ENCODE measurements around the gene EDRF1. TPM values are rescaled to one million over a fixed set of nuclear protein-coding genes. Genes with fewer than 3 reads are reported as not detected.
"Not testable (repeated sequence)": the region's sequence is repeated elsewhere in the genome, so short reads cannot be mapped to it uniquely, and the experiment has no call there.

EDRF1 gene
- total and polyA plus RNA-seq, 4 donors, result 9.4 to 54.6 (median 17.6) TPM

GRCh38 chr10:125694883-125695282 is 24.6 kb upstream of the EDRF1 start:
- Histone ChIP-seq H3K9me3 (ENCODE audit: control insufficient read depth in 4 of 4, insufficient read depth in 3 of 4, low read length in 3 of 4) (no peaks in the 10 kb centered on the region), H3K27me3 (ENCODE audit: control insufficient read depth in 3 of 3, insufficient read depth in 3 of 3, low read length in 2 of 3) (no peaks in the 10 kb centered on the region), H3K36me3 (ENCODE audit: control insufficient read depth in 4 of 4, insufficient read depth in 4 of 4, low read length in 4 of 4) (no peaks in the 10 kb centered on the region), H3K9ac (ENCODE audit: insufficient read depth in 1 of 2, low read length in 2 of 2) (no peak overlapping the region), H3K4me1 (ENCODE audit: control insufficient read depth in 5 of 5, insufficient read depth in 5 of 5, low read length in 5 of 5) (peaks cover 0 to 36% (median 19%) of the 10 kb centered on the region in 5 donors), H3K4me3 (no peak overlapping the region), H3K27ac (ENCODE audit: low read depth in 1 of 2, low read length in 1 of 2) (no peak overlapping the region)
- TF ChIP-seq CTCF (IDR thresholded peaks at IDR 0.05; ENCODE audit: control extremely low read depth, extremely low read depth), result no peak
- ATAC-seq (ENCODE audit: insufficient read depth, low FRiP score) (peak; percentile 45), DNase-seq (peak; percentile 39 to 66 (median 51))
- WGBS, 2 donors, result 8 to 19% methylated on average over 1 of the region's 1 CpG

DNA sequence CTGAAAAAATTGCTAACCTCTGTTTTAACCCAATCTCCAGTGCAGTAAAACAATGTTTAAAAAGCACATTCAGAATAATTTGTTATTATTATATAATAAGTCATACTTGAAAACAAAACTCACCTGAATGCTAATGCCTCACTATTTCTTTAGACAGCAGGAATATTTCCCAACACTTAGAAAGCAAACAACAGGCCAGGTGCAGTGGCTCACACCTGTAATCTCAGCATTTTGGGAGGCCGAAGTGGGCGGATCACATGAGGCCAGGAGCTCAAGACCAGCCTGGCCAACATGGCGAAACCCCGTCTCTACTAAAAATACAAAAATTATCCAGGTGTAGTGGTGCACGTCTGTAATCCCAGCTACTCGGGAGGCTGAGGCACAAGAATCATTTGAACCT is 22.6 kb upstream of the EDRF1 start:
- not testable (repeated sequence) for ATAC-seq (ENCODE audit: insufficient read depth, low FRiP score); DNase-seq
- WGBS, 2 donors, result 91 to 93% methylated on average over 6 of the region's 6 CpGs

GRCh38 chr10:125698481-125698998 is 21.0 kb upstream of the EDRF1 start:
- ATAC-seq (ENCODE audit: insufficient read depth, low FRiP score) (no peak), DNase-seq (no peak)
- no peak overlapping the region for H3K4me3 ChIP-seq
- no peaks in the 10 kb centered on the region for H3K9me3 ChIP-seq (ENCODE audit: control insufficient read depth in 4 of 4, insufficient read depth in 3 of 4, low read length in 3 of 4)
- no peak overlapping the region for H3K9ac ChIP-seq (ENCODE audit: insufficient read depth in 1 of 2, low read length in 2 of 2)
- no peak overlapping the region for H3K27ac ChIP-seq (ENCODE audit: low read depth in 1 of 2, low read length in 1 of 2)
- H3K36me3 ChIP-seq (ENCODE audit: control insufficient read depth in 4 of 4, insufficient read depth in 4 of 4, low read length in 4 of 4), result no peaks in the 10 kb centered on the region
- peaks cover 0 to 18% (median 8%) of the 10 kb centered on the region in 5 donors for H3K4me1 ChIP-seq (ENCODE audit: control insufficient read depth in 5 of 5, insufficient read depth in 5 of 5, low read length in 5 of 5)
- WGBS, 2 donors, result 90% methylated on average over 9 of the region's 9 CpGs
- TF ChIP-seq CTCF (IDR thresholded peaks at IDR 0.05; ENCODE audit: control extremely low read depth, extremely low read depth), result no peak
- no peaks in the 10 kb centered on the region for H3K27me3 ChIP-seq (ENCODE audit: control insufficient read depth in 3 of 3, insufficient read depth in 3 of 3, low read length in 2 of 3)

More for the DNA sequence above, 22.6 kb upstream of the EDRF1 start:
- H3K27me3 ChIP-seq (ENCODE audit: control insufficient read depth in 3 of 3, insufficient read depth in 3 of 3, low read length in 2 of 3); H3K27ac ChIP-seq (ENCODE audit: low read depth in 1 of 2, low read length in 1 of 2); H3K9me3 ChIP-seq (ENCODE audit: control insufficient read depth in 4 of 4, insufficient read depth in 3 of 4, low read length in 3 of 4); H3K36me3 ChIP-seq (ENCODE audit: control insufficient read depth in 4 of 4, insufficient read depth in 4 of 4, low read length in 4 of 4); H3K9ac ChIP-seq (ENCODE audit: insufficient read depth in 1 of 2, low read length in 2 of 2); H3K4me3 ChIP-seq: not testable (repeated sequence)
- peaks cover 0 to 35% (median 15%) of the 10 kb centered on the region in 5 donors for H3K4me1 ChIP-seq (ENCODE audit: control insufficient read depth in 5 of 5, insufficient read depth in 5 of 5, low read length in 5 of 5)

DNA sequence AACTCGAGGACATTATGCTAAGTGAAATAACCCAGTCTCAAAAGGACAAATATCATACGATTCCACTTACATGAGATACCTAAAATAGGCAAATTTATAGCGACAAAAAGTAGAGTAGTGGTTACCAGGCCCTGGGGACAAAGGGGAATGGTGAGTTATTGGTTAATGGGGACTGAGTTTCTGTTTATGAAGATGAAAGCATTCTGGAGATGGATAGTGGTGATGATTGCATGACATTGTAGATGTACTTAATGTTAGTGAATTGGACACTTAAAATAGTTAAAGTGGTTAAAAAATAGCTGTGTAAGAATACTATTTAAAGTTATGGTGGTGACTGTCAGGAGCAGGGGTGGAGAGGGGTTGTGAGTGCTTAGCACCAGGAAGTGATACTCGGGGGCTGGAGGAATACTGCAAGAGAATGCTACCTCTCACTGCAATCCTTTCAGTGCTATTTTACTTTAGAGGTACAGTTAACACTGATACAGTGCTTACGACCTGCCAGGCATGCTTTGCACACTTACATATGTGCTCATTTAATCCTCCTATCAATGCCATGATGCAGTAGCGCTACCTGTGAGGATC is 19.9 kb upstream of the EDRF1 start:
- DNase-seq (no peak), ATAC-seq (ENCODE audit: insufficient read depth, low FRiP score) (no peak)
- Histone ChIP-seq H3K27me3 (ENCODE audit: control insufficient read depth in 3 of 3, insufficient read depth in 3 of 3, low read length in 2 of 3) (no peaks in the 10 kb centered on the region), H3K27ac (ENCODE audit: low read depth in 1 of 2, low read length in 1 of 2) (no peak overlapping the region), H3K36me3 (ENCODE audit: control insufficient read depth in 4 of 4, insufficient read depth in 4 of 4, low read length in 4 of 4) (no peaks in the 10 kb centered on the region), H3K9ac (ENCODE audit: insufficient read depth in 1 of 2, low read length in 2 of 2) (no peak overlapping the region), H3K9me3 (ENCODE audit: control insufficient read depth in 4 of 4, insufficient read depth in 3 of 4, low read length in 3 of 4) (no peaks in the 10 kb centered on the region), H3K4me3 (no peak overlapping the region), H3K4me1 (ENCODE audit: control insufficient read depth in 5 of 5, insufficient read depth in 5 of 5, low read length in 5 of 5) (peaks cover 0 to 12% (median 7%) of the 10 kb centered on the region in 5 donors)
- TF ChIP-seq CTCF (IDR thresholded peaks at IDR 0.05; ENCODE audit: control extremely low read depth, extremely low read depth), result no peak
- WGBS, 2 donors, result 81 to 82% methylated on average over 6 of the region's 6 CpGs
